Hematopoietic multipotent progenitor cell treated with erythropoietin and hydrocortisone succinate and interleukin-3 and kit ligand, for 6 days (in vitro differentiated cells): ENCODE measurements around the gene LRRC66.

Experiments
- DNase-seq: peaks from one replicate; pipeline ENCODE4 v3.0.0-alpha.2; 2015

The LRRC66 gene, protein sequence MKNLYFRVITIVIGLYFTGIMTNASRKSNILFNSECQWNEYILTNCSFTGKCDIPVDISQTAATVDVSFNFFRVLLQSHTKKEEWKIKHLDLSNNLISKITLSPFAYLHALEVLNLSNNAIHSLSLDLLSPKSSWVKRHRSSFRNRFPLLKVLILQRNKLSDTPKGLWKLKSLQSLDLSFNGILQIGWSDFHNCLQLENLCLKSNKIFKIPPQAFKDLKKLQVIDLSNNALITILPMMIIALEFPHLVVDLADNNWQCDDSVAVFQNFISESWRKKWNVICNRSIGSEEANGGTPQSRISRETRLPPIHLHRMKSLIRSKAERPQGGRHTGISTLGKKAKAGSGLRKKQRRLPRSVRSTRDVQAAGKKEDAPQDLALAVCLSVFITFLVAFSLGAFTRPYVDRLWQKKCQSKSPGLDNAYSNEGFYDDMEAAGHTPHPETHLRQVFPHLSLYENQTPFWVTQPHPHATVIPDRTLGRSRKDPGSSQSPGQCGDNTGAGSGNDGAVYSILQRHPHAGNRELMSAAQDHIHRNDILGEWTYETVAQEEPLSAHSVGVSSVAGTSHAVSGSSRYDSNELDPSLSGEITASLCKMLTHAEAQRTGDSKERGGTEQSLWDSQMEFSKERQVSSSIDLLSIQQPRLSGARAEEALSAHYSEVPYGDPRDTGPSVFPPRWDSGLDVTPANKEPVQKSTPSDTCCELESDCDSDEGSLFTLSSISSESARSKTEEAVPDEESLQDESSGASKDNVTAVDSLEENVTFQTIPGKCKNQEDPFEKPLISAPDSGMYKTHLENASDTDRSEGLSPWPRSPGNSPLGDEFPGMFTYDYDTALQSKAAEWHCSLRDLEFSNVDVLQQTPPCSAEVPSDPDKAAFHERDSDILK

DNA sequence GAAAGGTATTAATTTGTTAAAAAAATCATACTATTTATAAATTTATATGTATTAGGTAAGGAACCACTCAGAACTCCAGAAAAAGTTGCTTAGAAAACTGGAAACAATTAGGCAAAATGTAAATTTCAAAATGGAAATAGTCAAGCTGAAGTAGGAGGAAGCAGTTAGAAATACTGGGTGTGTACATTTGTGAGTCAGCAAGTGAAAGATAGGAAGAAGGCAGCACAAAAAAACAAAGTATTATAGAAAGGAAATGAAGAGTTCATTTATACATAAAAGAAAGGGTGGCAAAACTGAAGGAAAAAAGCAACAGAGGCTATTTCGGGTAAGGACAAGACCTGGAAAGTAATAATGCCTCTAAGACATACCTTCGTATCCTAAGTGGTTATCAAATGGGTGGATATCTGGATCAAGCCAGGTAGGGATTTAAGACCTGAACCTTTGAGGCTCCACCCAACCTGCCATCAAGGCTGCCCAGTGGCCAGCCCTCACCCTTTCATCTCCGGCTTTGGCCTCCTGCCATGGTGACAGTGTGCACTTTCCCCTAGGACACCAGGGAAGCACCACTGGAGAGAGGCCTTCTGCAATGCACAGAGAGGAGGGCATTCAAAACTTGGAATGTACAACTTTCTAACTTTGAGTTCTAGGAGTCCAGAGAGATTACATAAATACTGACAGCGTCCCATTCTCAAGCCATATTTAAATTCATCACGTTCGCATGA is at the start of gene LRRC66:
TSS of gene LRRC66 (minus strand) at position 428 of the 722 bp plus-strand sequence. CDS start 2,750 bp downstream, outside the sequence.
- no peak for DNase-seq

DNA sequence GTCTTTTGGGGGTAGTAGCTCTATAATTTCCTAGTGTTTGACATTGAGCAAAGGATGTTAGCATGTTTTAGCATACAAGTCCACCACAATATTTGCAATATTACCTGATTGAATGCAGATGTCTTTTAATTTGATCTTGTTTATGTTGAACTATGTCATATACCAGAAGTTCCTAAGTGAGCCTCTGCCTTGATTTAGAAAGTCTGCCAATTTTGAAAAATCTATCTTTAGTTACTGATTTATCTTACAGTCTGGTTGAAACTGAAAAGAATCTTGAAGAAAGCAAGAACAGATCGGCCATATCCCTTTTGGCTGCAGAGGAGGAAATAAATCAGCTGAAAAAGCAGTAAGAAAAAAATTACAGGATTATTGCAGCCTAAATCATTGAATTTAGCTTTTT is 49.4 kb upstream of the LRRC66 start:
- DNase-seq: no peak

DNA sequence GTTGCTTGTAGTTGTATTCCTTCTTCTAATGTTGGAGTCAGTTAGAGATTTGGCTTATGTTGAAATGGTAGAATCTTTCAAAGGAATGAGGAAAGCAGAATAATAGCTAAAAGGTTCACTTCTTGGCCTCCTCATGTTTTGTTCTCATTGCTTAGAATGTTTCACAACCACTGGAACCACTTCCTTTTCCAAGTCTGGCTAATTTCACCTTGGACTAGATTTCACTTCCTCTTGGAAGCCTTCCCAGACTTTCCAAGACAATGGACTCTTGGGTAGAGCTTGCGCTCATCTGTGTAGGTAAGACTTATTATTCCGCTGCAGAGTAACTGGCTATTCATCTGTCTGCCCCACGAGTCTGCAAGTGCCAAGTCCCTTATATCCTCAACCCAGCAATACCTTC is 39.2 kb upstream of the LRRC66 start:
- DNase-seq: no peak

DNA sequence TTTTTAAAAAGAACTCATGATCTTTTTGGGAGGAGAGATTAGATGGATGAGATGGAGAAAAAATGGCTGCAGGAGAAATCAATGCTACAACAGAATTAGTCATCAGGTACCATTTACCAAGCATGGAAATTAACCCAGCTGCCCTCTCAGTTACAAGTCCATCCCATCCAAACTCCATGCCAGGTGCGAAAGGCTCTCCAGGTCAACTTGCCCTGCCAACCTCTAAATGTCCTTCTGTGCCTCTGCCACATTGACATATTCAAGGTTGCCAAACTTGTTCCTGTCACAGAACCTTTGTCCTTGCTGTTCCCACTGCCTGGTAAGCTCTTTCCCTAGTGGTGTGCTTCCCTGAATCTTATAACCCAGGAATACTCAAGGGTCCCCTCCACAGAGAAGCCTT is 38.1 kb upstream of the LRRC66 start:
- no peak for DNase-seq

DNA sequence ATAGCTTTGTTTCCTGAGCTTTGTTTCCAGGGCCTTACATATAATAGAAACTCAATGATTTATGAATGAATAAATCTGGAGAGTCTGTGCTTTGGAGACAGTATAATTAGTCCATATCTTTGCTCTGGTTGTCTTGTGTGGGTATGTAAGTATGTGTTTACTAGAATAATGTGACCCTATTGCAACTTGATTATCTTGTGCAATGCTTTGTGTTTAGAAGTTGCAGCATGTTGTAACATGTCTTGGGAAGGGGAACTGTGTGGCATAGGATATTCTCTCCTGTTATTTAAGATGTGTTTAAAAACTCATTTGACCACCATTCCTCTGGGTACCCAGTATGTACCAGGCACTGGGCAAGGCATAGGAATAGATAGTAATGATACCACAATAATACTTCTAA is 37.0 kb upstream of the LRRC66 start:
- DNase-seq: no peak

DNA sequence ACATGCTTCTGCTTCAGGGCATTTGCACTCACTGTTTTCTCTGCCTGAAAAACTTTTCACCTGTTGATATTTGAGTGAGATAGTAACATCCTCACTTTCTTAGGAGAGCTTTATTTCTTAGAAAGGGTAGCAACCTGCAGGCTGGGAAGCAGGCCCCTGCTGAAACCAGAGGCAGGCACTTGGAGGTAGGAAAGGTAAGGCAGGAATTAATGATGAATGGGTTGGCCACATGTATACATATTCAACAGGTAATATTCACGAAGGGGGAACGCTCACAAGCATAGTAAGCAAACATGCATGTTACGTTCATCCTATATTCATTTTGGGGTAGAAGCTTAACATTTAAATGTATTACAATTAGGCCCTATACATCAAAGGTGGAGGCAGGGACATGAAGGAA is 34.1 kb upstream of the LRRC66 start:
- DNase-seq: no peak

DNA sequence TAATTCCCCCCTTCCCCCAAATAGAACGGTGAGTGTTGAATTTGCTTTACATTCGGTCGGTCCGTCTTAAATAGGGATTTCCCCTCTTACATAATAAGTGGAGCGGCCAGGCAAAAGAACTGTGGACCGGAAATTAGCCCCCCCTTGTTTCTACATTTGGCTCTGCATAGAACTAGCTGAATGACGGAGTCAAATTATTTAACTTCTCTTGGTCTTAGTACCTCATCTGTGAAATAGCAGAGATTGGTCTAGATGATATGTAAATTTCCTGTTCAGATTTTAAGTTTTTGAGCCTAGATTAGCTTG is 32.3 kb upstream of the LRRC66 start:
- DNase-seq: peak; percentile 5

DNA sequence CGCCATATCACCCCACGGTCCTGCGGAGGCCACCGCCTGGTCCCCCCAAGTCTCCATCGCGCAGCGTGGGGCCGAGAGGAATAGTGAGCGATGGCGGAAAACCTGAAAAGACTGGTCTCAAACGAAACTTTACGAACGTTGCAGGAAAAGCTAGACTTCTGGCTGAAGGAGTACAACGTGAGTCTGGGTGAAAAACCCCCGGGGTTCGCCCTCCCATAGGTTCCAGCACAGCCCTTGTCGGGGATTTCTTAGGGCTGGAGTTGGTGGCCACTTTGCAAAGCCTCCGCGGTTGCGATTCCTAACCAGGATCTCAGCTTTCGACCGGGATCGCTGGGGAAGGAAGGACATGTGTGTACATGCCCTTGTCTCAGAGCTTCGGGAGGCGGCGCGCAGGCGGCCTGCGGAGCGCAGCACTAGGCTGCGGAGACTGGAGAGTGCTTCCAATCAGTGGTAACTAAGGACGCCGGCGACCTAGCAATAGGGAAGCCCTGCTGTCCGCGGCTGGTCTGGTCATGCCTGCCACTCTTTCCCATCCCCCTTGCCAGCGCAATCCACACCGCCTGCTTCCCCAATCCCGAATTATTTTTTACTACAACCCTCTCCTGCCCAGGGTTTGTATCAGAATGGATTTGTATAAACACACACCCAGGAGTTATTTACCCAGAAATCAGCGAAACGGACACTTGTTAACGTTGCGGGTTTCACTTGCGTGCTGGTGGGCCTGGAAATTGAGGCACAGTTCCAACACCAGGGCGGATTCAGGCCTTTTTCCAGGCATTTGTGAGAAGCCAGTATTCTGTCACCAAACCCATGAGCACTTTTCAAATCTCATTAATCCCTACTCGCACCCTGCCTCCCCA is 31.7 kb upstream of the LRRC66 start:
- peak; percentile 23 for DNase-seq

DNA sequence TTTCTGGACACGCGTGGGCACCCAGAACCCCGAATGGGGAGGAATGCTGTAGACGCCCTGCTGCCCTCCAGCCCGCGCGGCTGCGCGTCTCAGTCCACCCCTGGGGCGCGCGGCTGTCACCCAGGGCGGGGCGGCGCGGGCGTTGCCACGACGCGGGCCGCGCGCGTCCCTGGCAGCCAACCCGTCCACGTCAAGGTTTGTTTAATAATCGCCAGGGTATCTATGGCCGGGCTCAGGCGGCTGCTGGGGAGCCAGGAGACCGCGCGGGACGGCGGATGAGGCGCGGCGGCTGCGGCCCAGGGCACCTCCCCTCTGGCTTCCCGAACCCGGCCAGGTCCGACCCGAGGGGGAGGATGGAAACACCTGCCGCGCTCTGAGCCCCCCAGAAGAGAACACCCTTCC is 31.1 kb upstream of the LRRC66 start, which contains the start of gene SPATA18:
TSS of gene SPATA18 (plus strand) at position 92 of the 402 bp plus-strand sequence. CDS start 401 bp downstream, outside the sequence.
- DNase-seq: peak; percentile 5

DNA sequence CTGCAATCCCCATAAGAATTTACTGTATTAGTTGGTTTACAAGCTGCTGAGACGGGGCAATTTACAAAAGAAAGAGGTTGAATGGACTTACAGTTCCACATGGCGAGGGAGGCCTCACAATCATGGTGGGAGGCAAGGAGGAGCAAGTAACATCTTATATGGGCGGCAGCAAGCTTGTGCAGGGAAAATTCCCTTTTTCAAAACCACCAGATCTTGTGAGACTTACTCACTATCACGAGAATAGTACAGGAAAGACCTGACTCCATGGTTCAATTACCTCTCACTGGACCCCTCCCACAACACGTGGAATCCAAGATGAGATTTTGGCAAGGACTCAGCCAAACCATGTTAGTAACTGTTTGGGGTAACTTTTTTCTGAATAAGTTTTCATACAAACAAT is 29.1 kb upstream of the LRRC66 start:
- no peak for DNase-seq

DNA sequence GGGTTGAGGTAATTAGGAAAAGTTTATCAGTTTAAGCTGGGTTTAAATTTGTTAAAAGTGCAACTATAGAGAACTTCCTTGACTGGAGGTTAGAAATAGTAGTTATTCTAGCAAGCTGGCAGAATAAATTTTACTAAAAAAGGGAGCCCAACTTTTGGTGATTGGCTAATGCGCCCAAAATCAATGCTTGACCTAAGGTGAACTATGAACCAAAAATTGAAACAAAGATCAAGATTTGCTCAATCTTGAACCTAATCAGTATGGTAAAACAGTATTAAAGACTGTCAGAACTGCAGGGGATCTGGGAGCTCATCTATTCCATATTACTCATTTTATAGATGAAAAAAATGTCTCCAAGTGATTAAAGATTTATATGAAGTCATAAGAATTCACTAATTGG is 24.9 kb upstream of the LRRC66 start:
- no peak for DNase-seq

DNA sequence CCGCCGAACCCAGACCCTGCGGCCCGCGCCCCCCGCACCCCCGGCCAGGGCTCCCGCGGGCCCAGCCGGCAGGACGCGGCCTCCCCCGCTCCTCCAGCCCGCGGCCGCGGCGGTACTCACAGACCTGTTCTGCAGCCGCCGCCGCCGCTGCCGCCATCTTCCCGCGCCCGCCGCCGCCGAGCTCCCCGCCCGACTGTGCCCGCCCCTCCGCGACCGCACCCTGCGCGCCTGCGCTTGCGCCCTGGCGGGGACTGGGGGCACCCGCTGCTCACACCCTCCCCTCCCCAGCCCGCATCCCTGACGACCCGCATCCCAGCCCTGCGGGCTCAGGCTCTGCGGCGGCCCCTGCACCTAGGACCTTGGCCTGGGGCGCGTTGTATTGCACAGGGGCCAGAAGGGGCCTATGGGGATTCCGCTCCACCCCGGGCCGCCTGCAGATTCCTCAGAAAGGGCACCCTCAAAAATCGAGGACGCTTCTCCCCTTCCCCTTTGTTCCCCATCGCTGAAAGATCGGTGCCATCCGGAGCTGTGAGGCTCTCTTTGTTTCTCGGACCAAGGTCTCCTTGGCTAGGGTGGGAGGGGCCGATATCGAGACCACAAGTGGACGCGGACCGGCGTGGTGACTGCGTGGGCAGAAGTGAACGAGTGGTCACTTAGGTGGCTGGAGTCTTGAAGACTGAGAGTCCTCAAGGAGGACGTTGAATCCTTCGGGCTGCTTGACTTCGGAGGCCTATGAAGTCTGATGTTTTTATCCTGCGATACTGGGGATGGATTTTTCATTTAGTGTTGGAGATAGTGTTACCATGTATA is 18.1 kb upstream of the LRRC66 start, which contains the start of gene SGCB:
TSS of gene SGCB (minus strand) at position 197 of the 810 bp plus-strand sequence. CDS start at position 157, 40 bp downstream.
- peak; percentile 32 for DNase-seq

DNA sequence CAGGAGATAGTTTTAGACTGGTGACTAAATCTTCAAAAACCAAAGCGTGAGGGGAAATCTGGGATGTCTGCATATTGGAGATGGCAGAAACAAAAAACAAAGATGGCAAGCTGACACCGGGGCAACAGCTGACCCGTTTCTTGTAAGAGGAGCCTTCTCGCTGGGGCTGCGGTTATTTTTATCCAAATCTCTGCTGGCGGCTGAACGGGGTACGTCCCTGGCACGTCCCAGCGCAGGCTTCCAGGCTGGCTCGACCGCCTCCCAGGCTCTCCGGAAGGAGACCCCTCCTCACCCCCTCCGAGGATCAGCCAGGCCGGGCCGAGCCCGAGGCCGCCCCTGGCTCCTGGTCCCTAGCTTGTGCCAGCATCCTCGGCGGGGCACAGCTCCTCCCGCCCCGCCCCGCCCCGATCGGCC is 17.5 kb upstream of the LRRC66 start:
- no peak for DNase-seq

DNA sequence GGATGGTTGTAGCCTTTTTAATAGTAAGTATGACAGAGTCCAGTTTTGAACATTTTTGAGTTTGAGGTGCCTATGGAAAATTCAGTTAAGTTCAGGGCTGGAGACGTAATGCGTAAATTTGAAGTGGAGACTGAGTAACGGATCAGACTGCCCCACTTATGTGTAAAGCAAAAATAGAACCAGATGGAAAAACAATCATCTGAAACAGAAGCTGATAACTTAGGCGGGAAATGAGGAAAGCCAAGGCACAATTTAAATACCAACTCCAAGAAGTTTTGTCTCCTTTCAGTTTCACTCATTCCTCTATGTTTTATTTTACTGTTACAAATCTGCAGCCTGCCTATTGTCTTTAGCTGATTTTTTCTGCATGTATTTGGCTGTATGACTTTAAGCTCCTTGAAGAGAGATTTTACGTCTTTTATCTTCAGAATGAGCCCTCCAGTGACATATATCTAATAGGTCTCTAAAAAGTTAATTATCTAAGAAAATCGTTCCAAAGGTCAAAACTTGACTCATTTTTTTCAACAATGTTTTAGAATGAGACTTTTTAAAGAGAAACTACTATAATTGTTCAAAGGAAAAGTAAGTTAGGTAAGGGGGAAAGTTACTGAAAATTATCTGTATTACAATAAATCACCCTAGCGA is 16.8 kb upstream of the LRRC66 start:
- DNase-seq: no peak

DNA sequence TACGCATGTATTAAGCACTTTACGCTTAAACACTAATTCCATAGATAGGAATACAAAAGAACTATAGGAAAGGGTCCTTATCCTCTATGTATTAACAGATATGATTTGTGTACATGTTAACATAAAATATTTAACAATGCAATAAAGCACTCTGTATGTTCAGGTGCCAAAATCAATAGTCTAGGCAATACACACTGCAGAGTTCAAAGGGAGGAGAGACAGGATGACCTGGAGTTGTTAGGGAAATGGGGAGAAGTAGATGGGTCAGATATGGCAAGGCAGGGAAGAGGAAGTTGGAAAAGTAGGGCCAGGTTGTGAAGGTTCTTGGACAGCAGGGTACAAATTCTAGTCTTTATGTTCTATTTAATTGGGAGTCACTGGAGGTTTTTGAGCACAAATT is 15.0 kb upstream of the LRRC66 start:
- no peak for DNase-seq

DNA sequence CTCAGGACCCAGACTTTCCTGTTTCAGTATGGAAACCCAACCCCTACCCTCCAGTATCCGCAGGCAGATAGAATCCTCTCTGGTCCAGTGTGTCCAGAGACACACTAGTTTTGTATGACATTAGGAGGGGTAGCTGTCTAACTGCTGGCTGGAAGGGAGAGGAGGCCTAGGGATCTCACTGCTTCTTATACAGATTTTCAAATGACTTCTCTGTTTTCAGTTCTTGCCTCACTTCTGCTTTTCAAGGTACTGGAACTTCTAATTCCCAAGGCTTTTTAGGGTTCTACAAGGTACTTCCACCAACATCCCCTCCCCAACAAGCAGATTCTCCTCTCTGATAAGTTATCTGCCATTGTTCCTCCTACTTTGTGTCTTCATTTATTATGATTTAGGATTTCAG is 11.8 kb upstream of the LRRC66 start:
- no peak for DNase-seq

DNA sequence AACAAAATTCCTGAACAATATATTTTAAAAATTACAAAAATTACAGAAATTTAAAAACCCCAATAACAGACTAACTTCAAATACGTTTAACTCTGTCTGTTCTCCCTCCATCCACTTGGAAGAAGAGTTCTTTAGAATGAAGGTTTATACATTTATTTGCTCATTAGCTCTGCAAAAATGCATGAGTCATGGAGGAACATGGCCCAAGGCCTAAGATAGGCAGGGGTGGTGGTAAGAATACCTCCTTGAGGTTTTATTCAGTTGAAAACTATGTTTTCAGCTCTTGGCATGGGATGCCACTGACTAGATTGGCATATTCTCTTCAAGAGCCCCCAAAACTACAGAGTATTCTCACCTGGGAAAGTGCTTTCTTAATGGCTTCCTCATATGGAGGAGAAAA is 8.8 kb upstream of the LRRC66 start:
- no peak for DNase-seq

DNA sequence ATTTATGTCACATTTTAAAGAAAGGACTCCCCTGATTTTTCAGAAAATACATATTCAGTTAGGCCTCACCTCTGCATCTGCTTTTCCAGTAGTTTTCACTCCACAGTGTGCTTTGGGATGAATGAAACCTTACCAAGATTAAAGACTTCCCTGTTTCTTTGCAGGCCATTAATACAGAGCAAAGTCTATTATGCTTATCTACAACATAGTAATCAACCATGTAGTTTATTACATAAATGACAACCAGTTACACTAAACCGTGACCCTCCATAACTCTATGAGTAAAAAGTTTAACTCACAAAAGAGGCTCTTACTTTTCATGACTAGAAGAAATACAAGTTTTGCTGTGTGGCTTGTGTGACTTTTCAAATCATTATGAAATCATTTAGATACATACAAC is 2.3 kb downstream of the LRRC66 start:
- DNase-seq: no peak

DNA sequence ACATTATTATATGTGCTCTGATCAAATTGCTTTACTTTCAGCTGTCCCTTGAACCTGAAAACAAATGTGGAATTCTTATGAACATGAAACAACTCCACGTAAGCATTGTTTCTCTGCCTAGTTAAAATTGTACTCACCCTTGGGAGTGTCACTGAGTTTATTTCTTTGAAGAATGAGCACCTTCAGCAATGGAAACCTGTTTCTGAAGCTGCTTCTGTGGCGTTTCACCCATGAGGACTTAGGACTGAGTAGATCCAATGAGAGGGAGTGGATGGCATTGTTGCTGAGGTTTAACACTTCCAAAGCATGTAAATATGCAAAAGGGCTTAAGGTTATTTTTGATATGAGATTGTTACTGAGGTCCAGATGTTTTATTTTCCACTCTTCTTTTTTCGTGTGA is 3.2 kb downstream of the LRRC66 start:
- DNase-seq: no peak

DNA sequence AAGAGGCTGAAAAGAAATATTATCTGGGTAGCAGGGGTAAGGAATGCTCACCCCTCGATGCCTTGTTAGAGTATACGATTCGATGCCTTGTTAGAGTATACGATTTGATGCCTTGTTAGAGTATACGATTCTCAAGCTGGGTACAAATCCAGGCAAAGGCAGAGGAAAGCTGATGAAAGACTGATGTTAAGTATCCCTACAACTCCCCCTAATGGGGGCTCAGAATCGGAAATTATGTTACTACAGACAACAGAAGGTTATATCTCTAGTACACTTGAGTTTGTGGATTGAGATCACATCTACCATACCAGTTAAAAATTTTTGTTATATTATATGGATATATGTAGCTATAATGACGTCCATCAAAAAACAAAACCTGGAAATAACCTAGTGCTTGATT is 4.8 kb downstream of the LRRC66 start:
- DNase-seq: peak; percentile 31

DNA sequence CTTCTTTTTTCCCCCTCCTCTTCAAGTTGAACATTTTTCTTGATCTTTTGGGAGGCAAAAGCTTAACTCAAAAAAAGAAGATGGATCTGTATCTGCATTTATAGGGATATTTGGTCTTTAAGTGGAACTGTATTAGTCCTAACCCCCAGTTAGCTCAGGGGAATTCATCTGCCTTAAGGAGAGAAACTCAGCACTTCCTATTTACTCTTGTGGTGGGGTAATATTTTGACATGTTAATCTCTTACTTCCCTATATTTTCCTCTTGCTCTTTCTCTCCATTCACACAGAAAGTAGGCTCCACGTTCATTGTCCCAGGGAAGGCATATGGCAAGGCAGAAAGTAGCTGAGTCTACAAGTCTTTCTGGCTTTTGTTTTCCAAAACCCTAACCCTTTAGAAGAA is 5.3 kb downstream of the LRRC66 start:
- DNase-seq: no peak
